ENCODE data around the gene VPS11.
A peak's percentile ranks its signal among the peaks of the same experiment; 100 is the strongest.
"Not testable (repeated sequence)": the region's sequence is repeated elsewhere in the genome, so short reads cannot be mapped to it uniquely, and the experiment has no call there.

The VPS11 gene

GRCh38 chr11:119039471-119039870 is 28.1 kb upstream of the VPS11 start:
- DNase-seq: not testable (repeated sequence)

DNA sequence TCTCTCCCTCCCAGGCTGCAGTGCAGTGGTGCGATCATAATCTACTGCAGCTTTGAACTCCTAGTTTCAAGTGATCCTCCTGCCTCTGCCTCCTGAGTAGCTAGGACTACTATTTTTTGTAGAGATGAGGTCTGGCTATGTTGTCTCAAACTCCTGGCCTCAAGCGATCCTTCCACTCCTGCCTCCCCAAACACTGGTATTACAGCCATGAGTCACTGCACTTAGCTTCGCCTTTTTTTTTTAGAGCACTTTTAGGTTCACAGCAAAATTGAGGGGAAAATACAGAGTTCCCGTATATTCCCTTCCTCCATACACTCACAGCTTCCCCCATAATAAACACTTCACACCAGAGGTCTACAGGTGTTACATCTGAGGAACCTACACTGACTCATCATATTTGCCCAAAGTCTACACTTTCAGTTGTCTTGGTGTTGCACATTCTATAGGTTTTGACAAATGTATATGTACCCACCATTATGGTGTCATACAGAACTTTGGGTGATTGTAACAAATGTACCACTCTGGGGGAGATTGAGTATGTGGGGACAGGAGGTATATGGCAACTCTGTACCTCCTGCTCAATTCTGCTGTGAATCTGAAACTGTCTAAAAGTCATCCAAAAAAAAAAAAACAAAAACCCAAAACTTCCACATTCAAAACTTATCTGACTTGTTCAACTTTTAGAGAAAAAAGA is 25.6 kb upstream of the VPS11 start:
- no peak for DNase-seq

GRCh38 chr11:119042927-119043326 is 24.7 kb upstream of the VPS11 start:
- DNase-seq: no peak

DNA sequence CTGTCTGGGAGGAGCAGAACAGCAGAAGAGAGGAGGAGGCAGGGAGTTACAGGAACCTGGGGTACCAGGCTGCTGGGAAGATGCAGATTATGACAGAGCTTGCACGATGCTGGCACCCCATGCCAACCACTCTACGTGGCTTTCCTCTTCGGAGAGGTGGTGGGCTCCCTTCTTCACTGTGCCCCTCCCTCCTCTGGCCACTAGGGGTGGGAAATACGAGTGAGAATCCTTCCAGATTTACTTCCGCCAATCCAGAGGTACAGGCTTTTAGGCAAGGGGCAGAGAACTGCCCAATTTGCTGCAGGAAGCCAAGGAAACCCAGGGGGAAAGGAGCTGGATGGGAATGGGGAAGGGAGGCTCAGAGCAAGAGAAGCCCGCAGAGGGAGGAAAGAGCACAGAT is 22.9 kb upstream of the VPS11 start:
- no peak for DNase-seq

- no peak for DNase-seq
These were observed 21.1 kb upstream of the VPS11 start for GRCh38 chr11:119046489-119046888.

GRCh38 chr11:119047205-119047604 is 20.4 kb upstream of the VPS11 start:
- DNase-seq: no peak

- DNase-seq: no peak
These were observed 19.0 kb upstream of the VPS11 start for GRCh38 chr11:119048644-119049043.

- no peak for DNase-seq
These were observed 18.5 kb upstream of the VPS11 start for GRCh38 chr11:119049081-119049480.

DNA sequence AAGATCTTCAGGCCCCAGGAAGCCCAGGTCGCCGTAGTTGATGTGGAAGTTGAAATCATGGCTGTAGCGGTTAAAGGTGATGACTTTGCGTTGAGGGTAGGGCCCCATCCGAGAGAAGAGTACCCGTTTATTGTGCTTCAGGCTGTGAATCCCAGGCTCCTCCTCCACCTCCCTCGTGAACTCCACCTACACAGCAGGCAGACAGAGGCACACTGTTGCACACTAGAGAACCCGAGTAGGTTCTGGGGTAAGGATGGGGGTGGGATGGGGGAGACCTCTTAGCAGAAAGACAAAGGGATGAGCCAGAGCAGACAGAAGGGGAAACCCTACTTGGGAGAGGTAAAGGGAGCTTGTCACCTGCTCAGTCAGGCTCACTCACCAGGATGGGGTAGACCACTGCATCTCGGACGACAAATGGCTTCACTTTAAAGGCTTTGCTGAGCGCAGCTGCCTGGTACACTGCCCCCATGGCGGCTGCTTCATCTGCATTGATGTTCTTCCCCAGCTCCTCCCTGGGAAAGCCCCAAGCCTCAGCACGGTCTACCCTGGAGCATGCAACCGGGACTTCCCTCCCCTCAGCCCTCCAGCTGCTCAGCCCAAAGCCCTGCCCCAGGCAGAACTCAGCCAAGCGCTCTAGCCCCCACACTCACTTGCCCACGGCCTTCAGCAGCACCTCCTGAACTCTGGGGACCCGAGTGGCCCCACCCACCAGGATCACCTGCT is 16.0 kb upstream of the VPS11 start:
- no peak for DNase-seq

GRCh38 chr11:119052163-119052814 is 15.3 kb upstream of the VPS11 start:
- no peak for DNase-seq

- DNase-seq: no peak
These were observed 13.2 kb upstream of the VPS11 start for GRCh38 chr11:119054418-119054817.

DNA sequence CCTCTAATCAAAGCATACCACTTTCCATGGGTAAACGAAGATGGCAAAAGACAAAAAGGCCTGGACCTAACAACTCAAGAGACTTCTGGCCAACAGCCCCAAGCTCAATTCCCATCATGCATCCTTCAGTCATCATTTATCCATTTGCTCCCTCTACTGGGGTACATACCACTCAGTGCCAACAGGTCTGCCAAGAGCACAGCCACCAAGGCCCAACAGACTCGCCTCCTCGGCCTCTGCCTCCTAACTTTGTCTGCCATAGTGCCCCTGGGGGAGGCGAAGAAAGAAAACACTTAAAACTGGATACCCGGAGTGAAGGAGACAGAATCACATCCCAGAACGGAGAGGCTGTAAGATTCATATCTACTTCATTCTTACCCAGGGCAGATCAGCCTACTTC is 11.7 kb upstream of the VPS11 start:
- peak; percentile 68 for DNase-seq

GRCh38 chr11:119056421-119056999 is 11.1 kb upstream of the VPS11 start:
- DNase-seq: peak; percentile 80

DNA sequence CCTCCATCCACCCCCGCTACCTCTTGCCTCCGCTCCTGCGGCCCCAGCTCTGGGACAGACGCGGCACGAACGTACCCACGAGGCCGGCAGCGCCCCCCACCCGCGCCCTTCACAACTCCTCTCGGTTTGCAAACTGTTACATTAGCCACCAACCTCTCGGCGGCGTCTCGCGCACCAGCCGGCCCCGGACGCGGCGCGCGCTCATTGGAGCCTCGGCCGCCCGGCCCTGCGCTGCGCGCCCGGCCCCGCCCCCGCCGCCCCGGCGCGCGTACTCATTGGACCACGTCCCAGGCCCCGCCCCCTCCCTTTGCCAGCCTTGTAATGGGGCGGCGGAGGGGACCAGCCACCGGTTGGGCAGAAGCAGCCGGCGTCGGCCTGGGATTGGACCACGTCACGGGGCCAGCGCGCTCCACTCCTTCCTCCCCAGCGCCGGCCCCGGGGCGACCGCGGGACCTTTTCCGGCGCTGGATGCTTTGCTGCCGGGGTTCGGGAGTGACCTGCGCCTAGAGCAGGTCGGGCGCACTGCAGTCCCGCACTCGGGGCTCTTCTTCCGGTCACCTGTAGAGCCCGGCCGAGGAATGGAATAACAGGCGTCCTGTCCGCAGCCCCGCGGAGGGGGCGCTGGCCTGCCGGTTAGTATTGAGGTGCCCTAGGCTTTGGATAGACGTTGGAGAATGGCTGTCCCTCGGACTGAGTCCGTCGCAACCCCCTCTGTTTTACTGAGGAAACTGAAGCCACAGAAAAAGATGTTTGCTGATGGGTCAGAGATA is 10.4 kb upstream of the VPS11 start, which contains the start of gene HYOU1:
Gene HYOU1, minus strand, starts transcription at position 206 of the 770 bp plus-strand sequence. CDS start 1,045 bp downstream, outside the sequence.
- DNase-seq: peak; percentile 99

GRCh38 chr11:119059128-119059527 is 8.5 kb upstream of the VPS11 start:
- not testable (repeated sequence) for DNase-seq

DNA sequence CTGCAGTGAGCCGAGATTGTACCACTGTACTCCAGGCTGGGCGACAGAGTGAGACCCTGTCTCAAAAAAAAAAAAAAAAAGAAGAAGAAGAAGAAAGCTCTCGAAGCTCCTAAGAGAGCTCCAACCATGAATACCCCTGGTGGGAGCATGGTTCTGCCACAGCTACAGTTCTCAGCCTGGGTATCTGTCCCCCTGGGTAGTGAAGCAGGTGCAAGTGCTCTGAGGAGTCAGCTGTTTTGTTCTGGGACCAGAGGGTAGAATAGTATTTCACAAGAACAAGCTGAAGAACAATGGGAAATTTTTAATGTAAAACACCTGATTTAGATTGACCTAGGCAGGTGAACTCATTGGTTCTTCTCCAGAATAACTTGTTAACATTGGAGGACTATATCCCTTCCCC is 6.4 kb upstream of the VPS11 start:
- DNase-seq: no peak

DNA sequence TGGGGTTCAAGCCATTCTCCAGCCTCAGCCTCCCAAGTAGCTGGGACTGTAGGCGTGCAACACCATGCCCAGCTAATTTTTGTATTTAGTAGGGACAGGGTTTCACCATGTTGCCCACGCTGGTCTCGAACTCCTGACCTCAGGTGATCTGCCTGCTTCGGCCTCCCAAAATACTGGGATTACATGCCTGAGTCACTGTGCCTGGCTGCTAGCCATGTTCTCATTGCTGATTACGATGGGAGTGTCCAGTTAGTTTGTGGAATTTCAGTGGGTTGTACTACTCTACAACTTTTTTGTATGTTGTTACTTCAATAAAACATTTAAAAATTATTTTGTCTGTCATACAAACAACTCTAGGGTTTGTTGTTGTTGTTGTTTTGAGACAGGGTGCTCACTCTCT is 4.8 kb upstream of the VPS11 start:
- no peak for DNase-seq

GRCh38 chr11:119065369-119065768 is 2.2 kb upstream of the VPS11 start:
- DNase-seq: no peak

DNA sequence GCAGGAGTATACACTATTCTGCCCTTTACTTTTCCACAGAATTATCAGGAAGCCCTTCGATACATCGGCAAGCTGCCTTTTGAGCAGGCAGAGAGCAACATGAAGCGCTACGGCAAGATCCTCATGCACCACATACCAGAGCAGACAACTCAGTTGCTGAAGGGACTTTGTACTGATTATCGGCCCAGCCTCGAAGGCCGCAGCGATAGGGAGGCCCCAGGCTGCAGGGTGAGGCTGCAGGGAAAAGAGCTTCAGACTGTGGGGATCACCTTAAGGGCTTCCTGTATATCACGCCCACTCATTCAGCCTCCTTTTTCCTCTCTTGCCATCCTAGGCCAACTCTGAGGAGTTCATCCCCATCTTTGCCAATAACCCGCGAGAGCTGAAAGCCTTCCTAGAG is 10.2 kb downstream of the VPS11 start:
- no peak for DNase-seq

DNA sequence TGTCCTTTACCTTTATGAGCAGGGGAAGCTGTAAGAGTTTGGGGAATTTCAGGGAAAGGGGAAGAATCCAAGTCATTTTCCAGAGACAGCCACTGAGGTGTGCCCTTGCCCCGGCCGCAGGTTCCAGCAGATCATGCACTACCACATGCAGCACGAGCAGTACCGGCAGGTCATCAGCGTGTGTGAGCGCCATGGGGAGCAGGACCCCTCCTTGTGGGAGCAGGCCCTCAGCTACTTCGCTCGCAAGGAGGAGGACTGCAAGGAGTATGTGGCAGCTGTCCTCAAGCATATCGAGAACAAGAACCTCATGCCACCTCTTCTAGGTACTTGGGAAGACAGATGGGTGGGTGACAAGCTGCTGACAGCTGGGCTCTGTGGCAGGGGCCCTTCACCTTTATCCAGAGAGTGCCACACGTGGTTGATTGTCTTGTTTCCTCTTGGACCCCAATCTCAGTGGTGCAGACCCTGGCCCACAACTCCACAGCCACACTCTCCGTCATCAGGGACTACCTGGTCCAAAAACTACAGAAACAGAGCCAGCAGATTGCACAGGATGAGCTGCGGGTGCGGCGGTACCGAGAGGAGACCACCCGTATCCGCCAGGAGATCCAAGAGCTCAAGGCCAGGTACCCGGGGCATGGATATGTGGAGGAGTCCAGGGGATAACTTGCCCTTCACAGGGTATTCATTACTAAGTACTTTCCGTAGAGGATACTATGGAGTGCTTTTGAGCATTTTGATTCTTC is 11.2 kb downstream of the VPS11 start:
- DNase-seq: no peak

- DNase-seq: no peak
These were observed 14.2 kb downstream of the VPS11 start for GRCh38 chr11:119081682-119082260.

Data from activated CD8-positive, alpha-beta memory T cell treated with anti-CD3 and anti-CD28 coated beads for 24 hours (primary cell).